ENCODE data around the gene SLC7A9.
"Not testable (repeated sequence)": the region's sequence is repeated elsewhere in the genome, so short reads cannot be mapped to it uniquely, and the experiment has no call there.

Gene SLC7A9

GRCh38 chr19:32885255-32885654 is 15.7 kb upstream of the SLC7A9 start:
- DNase-seq (ENCODE audit: low spot score): not testable (repeated sequence)

- no peak for DNase-seq (ENCODE audit: low spot score)
Measured at GRCh38 chr19:32881766-32882165, 12.2 kb upstream of the SLC7A9 start.

GRCh38 chr19:32880622-32881021 is 11.1 kb upstream of the SLC7A9 start:
- no peak for DNase-seq (ENCODE audit: low spot score)

- no peak for DNase-seq (ENCODE audit: low spot score)
Measured at GRCh38 chr19:32879741-32880140, 10.2 kb upstream of the SLC7A9 start.

- DNase-seq (ENCODE audit: low spot score): no peak
Measured at GRCh38 chr19:32878988-32879387, 9.4 kb upstream of the SLC7A9 start.

- no peak for DNase-seq (ENCODE audit: low spot score)
Measured at GRCh38 chr19:32877977-32878745, 8.6 kb upstream of the SLC7A9 start.

- DNase-seq (ENCODE audit: low spot score): no peak
Measured at GRCh38 chr19:32877323-32877912, 7.9 kb upstream of the SLC7A9 start.

GRCh38 chr19:32876919-32877285 is 7.3 kb upstream of the SLC7A9 start:
- no peak for DNase-seq (ENCODE audit: low spot score)

- no peak for DNase-seq (ENCODE audit: low spot score)
Measured at GRCh38 chr19:32876236-32876918, 6.8 kb upstream of the SLC7A9 start.

- DNase-seq (ENCODE audit: low spot score): no peak
Measured at GRCh38 chr19:32875428-32875827, 5.9 kb upstream of the SLC7A9 start.

GRCh38 chr19:32874605-32875004 is 5.0 kb upstream of the SLC7A9 start:
- no peak for DNase-seq (ENCODE audit: low spot score)

- no peak for DNase-seq (ENCODE audit: low spot score)
Measured at GRCh38 chr19:32873247-32873959, 3.8 kb upstream of the SLC7A9 start.

- no peak for DNase-seq (ENCODE audit: low spot score)
Measured at GRCh38 chr19:32872391-32872790, 2.8 kb upstream of the SLC7A9 start.

- no peak for DNase-seq (ENCODE audit: low spot score)
Measured at GRCh38 chr19:32870981-32871451, 1.4 kb upstream of the SLC7A9 start.

- DNase-seq (ENCODE audit: low spot score): no peak
Measured at GRCh38 chr19:32869966-32870573, 503 bp upstream of the SLC7A9 start.

- no peak for DNase-seq (ENCODE audit: low spot score)
Measured at GRCh38 chr19:32868206-32868950, 1.2 kb downstream of the SLC7A9 start.

- not testable (repeated sequence) for DNase-seq (ENCODE audit: low spot score)
Measured at GRCh38 chr19:32867436-32867835, 2.1 kb downstream of the SLC7A9 start.

GRCh38 chr19:32866564-32867265 is 2.9 kb downstream of the SLC7A9 start:
- no peak for DNase-seq (ENCODE audit: low spot score)

- no peak for DNase-seq (ENCODE audit: low spot score)
Measured at GRCh38 chr19:32866061-32866460, 3.5 kb downstream of the SLC7A9 start.

- DNase-seq (ENCODE audit: low spot score): no peak
Measured at GRCh38 chr19:32865326-32865725, 4.2 kb downstream of the SLC7A9 start.
